Cardiac muscle cell (in vitro differentiated cells and primary cell): ENCODE results near the gene TDRD9. TPM values are rescaled to one million over a fixed set of nuclear protein-coding genes. Genes with fewer than 3 reads are reported as not detected.

Experiments used
- DNase-seq, 2 donors: peaks; one replicate each; pipeline versions ENCODE4 v3.0.0 to v3.0.0-alpha.2; 2010 to 2017; ENCODE audit warnings: low read depth in 1 of 2, low spot score in 1 of 2
- H3K27ac ChIP-seq: fragments of 200-600 bp; sonication (generic); 2 replicates; pipeline ENCODE4 v1.5.1; 2016
- H3K27me3 ChIP-seq: fragments of 200-600 bp; sonication (generic); 2 replicates; pipeline ENCODE4 v1.6.0; 2016; ENCODE audit warnings: control low read depth
- H3K36me3 ChIP-seq: fragments of 200-600 bp; sonication (generic); 2 replicates; pipeline ENCODE4 v1.5.1; 2016; ENCODE audit warnings: control low read depth
- H3K4me1 ChIP-seq: fragments of 200-600 bp; sonication (generic); 2 replicates; pipeline ENCODE4 v1.8.1; 2017; ENCODE audit warnings: low read depth, mild to moderate bottlenecking, mixed run types
- H3K4me3 ChIP-seq: fragments of 200-600 bp; sonication (generic); 2 replicates; pipeline ENCODE4 v1.5.1; 2016; ENCODE audit warnings: mild to moderate bottlenecking
- H3K9me3 ChIP-seq: fragments of 200-600 bp; sonication (generic); 2 replicates; pipeline ENCODE4 v1.5.1; 2017; ENCODE audit warnings: low read depth, mild to moderate bottlenecking, control low read depth
- CTCF ChIP-seq: IDR thresholded peaks from 2 replicates; pipeline ENCODE4 v1.5.1; 2012; ENCODE audit warnings: low read depth, mild to moderate bottlenecking, low read length
- polyA plus RNA-seq: library from polyadenylated mRNA; unstranded; fragments of >200 nt; fragmentation: Nextera tagmentation; extraction: Ambion mirVana; gene quantifications from 2 replicates; pipeline ENCODE4 v1.2.1, GENCODE V29; 2016
- total RNA-seq: library from RNA; depleted of rRNA; stranded (reverse); fragments of >200 nt; gene quantifications from 2 replicates; pipeline ENCODE4 v1.2.3, GENCODE V29; 2016

TDRD9 gene
- total and polyA plus RNA-seq, 2 experiments from 2014 or later, result 0.31 TPM; not detected in 1

- no peak for DNase-seq
- Histone ChIP-seq H3K4me3 (no peak overlapping the region), H3K27me3 (no peaks in the 10 kb centered on the region), H3K4me1 (no peaks in the 10 kb centered on the region), H3K36me3 (no peaks in the 10 kb centered on the region), H3K9me3 (no peaks in the 10 kb centered on the region), H3K27ac (no peak overlapping the region)
- no peak for TF ChIP-seq CTCF
Measured at GRCh38 chr14:104099096-104100041, 171.1 kb downstream of the TDRD9 start.

GRCh38 chr14:104100171-104101085 is 172.2 kb downstream of the TDRD9 start:
- Histone ChIP-seq H3K27me3 (no peaks in the 10 kb centered on the region), H3K4me1 (no peaks in the 10 kb centered on the region), H3K4me3 (no peak overlapping the region), H3K27ac (no peak overlapping the region), H3K36me3 (no peaks in the 10 kb centered on the region), H3K9me3 (no peaks in the 10 kb centered on the region)
- no peak for TF ChIP-seq CTCF
- no peak for DNase-seq

GRCh38 chr14:104101086-104101621 is 172.9 kb downstream of the TDRD9 start:
- H3K9me3 ChIP-seq, result no peaks in the 10 kb centered on the region
- no peak overlapping the region for H3K4me3 ChIP-seq
- H3K4me1 ChIP-seq, result no peaks in the 10 kb centered on the region
- no peaks in the 10 kb centered on the region for H3K27me3 ChIP-seq
- TF ChIP-seq CTCF, result no peak
- H3K27ac ChIP-seq, result no peak overlapping the region
- no peak for DNase-seq
- no peaks in the 10 kb centered on the region for H3K36me3 ChIP-seq

GRCh38 chr14:104101651-104102281 is 173.5 kb downstream of the TDRD9 start:
- no peak for TF ChIP-seq CTCF
- DNase-seq, result no peak
- Histone ChIP-seq H3K27me3 (no peaks in the 10 kb centered on the region), H3K36me3 (no peaks in the 10 kb centered on the region), H3K4me3 (no peak overlapping the region), H3K27ac (no peak overlapping the region), H3K4me1 (no peaks in the 10 kb centered on the region), H3K9me3 (no peaks in the 10 kb centered on the region)

Other genes starting within 250 kb of the TDRD9 start
- gene XRCC3, start 213.0 kb upstream of the TDRD9 start, total RNA-seq, result 19.1 and 27.5 TPM in 2 replicates
- 12.1 and 15.8 TPM in 2 replicates for gene XRCC3, start 213.0 kb upstream of the TDRD9 start, polyA plus RNA-seq
- gene ZFYVE21, start 212.6 kb upstream of the TDRD9 start, total RNA-seq, result 118 and 135 TPM in 2 replicates
- gene ZFYVE21, start 212.6 kb upstream of the TDRD9 start, polyA plus RNA-seq, result 120 and 127 TPM in 2 replicates
- gene PPP1R13B, start 80.9 kb upstream of the TDRD9 start, total RNA-seq, result 60.1 and 124 TPM in 2 replicates
- 88.5 and 113 TPM in 2 replicates for gene PPP1R13B, start 80.9 kb upstream of the TDRD9 start, polyA plus RNA-seq
- gene RD3L, start 14.1 kb downstream of the TDRD9 start, total RNA-seq, result 0.18 and 0.35 TPM in 2 replicates
- 0.46 and 0.49 TPM in 2 replicates for gene RD3L, start 14.1 kb downstream of the TDRD9 start, polyA plus RNA-seq
- gene ASPG, start 157.2 kb downstream of the TDRD9 start, total RNA-seq, result 1.8 and 7.3 TPM in 2 replicates
- gene ASPG, start 157.2 kb downstream of the TDRD9 start, polyA plus RNA-seq, result 3.4 and 8.8 TPM in 2 replicates
- gene KIF26A, start 210.1 kb downstream of the TDRD9 start, total RNA-seq, result 38.3 and 74.9 TPM in 2 replicates
- 9.9 and 19.5 TPM in 2 replicates for gene KIF26A, start 210.1 kb downstream of the TDRD9 start, polyA plus RNA-seq